Lower leg skin (tissue), 4 donors: ENCODE data around the gene ELFN1. TPM values are rescaled to one million over a fixed set of nuclear protein-coding genes. Genes with fewer than 3 reads are reported as not detected.

Experiments
- DNase-seq, 2 donors: peaks; one replicate each; pipeline ENCODE4 v3.0.0-alpha.2; 2019; ENCODE audit warnings: low spot score in 2 of 2
- H3K4me3 ChIP-seq: fragments of 200-600 bp; sonication (generic); 2 replicates; pipeline ENCODE4 v1.5.1; 2017; ENCODE audit warnings: mild to moderate bottlenecking, low read depth; ENCODE audit not compliant: poor library complexity, severe bottlenecking
- CTCF ChIP-seq, 3 donors: fragments of 450-650 bp; IDR thresholded peaks; one replicate each; pipeline ENCODE4 v1.5.1; 2016; ENCODE audit warnings: antibody characterized with exemption in 3 of 3, mild to moderate bottlenecking in 3 of 3, moderate library complexity in 2 of 3
- POLR2A ChIP-seq, 2 donors: fragments of 450-650 bp; IDR thresholded peaks; one replicate each; pipeline ENCODE4 v1.6.1; 2016 to 2017; ENCODE audit warnings: antibody characterized with exemption in 2 of 2, mild to moderate bottlenecking in 1 of 2, moderate library complexity in 1 of 2
- WGBS, 2 donors: methylation state at CpG; one replicate each; pipeline ENCODE4 v1.1.5; 2018; 5-methylcytosine and 5-hydroxymethylcytosine counted together
- intact Hi-C: fragments of 100-400 bp; cut with DNase I; formaldehyde crosslinking; loops from one replicate; pipeline ENCODE4 v1.15.0; 2023; ENCODE audit warnings: low total_unique reads
- total RNA-seq, 4 donors: library from RNA; depleted of rRNA; stranded (reverse); fragments of >200 nt; gene quantifications; one replicate each; pipeline ENCODE4 v1.1.0, GENCODE V29; 2016

ELFN1 gene
- total RNA-seq, 4 donors from 2014 or later = 1.2 to 2.6 (median 1.8) TPM

GRCh38 chr7:1639532-1640175, 30.4 kb upstream of the ELFN1 start:
- WGBS, 2 donors = 26 to 33% methylated on average over 15 of the region's 15 CpGs
- no peak for TF ChIP-seq POLR2A (IDR thresholded peaks at IDR 0.05)

GRCh38 chr7:1640376-1641172, 29.5 kb upstream of the ELFN1 start:
- intact Hi-C loops = no loop called here
- no peak for TF ChIP-seq CTCF (IDR thresholded peaks at IDR 0.05)
- no peak for TF ChIP-seq POLR2A (IDR thresholded peaks at IDR 0.05)
- 45 to 59% methylated on average over 21 of the region's 21 CpGs for WGBS, 2 donors
- no peak for DNase-seq
- H3K4me3 ChIP-seq = no peak overlapping the region

More at GRCh38 chr7:1639532-1640175, 30.4 kb upstream of the ELFN1 start:
- no peak overlapping the region for H3K4me3 ChIP-seq
- DNase-seq = no peak
- intact Hi-C loops = no loop called here

- DNase-seq = no peak
- no peak overlapping the region for H3K4me3 ChIP-seq
- TF ChIP-seq CTCF (IDR thresholded peaks at IDR 0.05) (no peak), POLR2A (IDR thresholded peaks at IDR 0.05) (no peak)
- WGBS, 2 donors = 81 to 87% methylated on average over 11 of the region's 11 CpGs
- intact Hi-C loops = no loop called here
Measured at GRCh38 chr7:1641173-1641572, 28.9 kb upstream of the ELFN1 start.

- intact Hi-C loops = no loop called here
- no peak overlapping the region for H3K4me3 ChIP-seq
- no peak for DNase-seq
- WGBS, 2 donors = 74 to 79% methylated on average over 16 of the region's 16 CpGs
- TF ChIP-seq POLR2A (IDR thresholded peaks at IDR 0.05) = no peak
- TF ChIP-seq CTCF (IDR thresholded peaks at IDR 0.05) = no peak
Measured at GRCh38 chr7:1641661-1642260, 28.3 kb upstream of the ELFN1 start.

- 42 to 43% methylated on average over 13 of the region's 14 CpGs for WGBS, 2 donors
- TF ChIP-seq CTCF (IDR thresholded peaks at IDR 0.05) = no peak
- no peak for TF ChIP-seq POLR2A (IDR thresholded peaks at IDR 0.05)
- intact Hi-C loops = no loop called here
- H3K4me3 ChIP-seq = no peak overlapping the region
- DNase-seq = no peak
Measured at GRCh38 chr7:1642291-1642731, 27.8 kb upstream of the ELFN1 start.
